Small intestine (tissue), 7 donors: ENCODE results near the gene YIF1A. TPM values are rescaled to one million over a fixed set of nuclear protein-coding genes. Genes with fewer than 3 reads are reported as not detected.
"Not testable (repeated sequence)": the region's sequence is repeated elsewhere in the genome, so short reads cannot be mapped to it uniquely, and the experiment has no call there.

Experiments
- DNase-seq, 2 donors: peaks; one replicate each; pipeline versions ENCODE4 v3.0.0 to v3.0.0-alpha.2; 2013
- FAIRE-seq: peaks from 2 replicates; lab custom pipeline; 2012; peaks lifted over from hg19 to GRCh38; lab: Jason Lieb, UNC
- H3K27ac ChIP-seq, 3 donors: one replicate each; pipeline ENCODE4 v1.5.1; 2013; ENCODE audit warnings: low read length in 2 of 3, mild to moderate bottlenecking in 2 of 3, control low read depth in 1 of 3, inconsistent platforms in 1 of 3, low read depth in 1 of 3, moderate library complexity in 1 of 3
- H3K27me3 ChIP-seq, 3 donors: one replicate each; pipeline ENCODE4 v1.6.1; 2013; ENCODE audit warnings: low read length in 3 of 3, inconsistent platforms in 1 of 3; ENCODE audit not compliant: control insufficient read depth in 3 of 3, insufficient read depth in 3 of 3
- H3K36me3 ChIP-seq, 3 donors: one replicate each; pipeline ENCODE4 v1.6.1; 2013; ENCODE audit warnings: low read length in 3 of 3, inconsistent platforms in 1 of 3, low read depth in 1 of 3, mild to moderate bottlenecking in 1 of 3, moderate library complexity in 1 of 3; ENCODE audit not compliant: control insufficient read depth in 3 of 3, insufficient read depth in 2 of 3
- H3K4me1 ChIP-seq, 3 donors: one replicate each; pipeline ENCODE4 v1.6.1; 2013; ENCODE audit warnings: low read length in 2 of 3, inconsistent platforms in 1 of 3, low read depth in 1 of 3, mild to moderate bottlenecking in 1 of 3, moderate library complexity in 1 of 3; ENCODE audit not compliant: control insufficient read depth in 3 of 3, insufficient read depth in 2 of 3
- H3K4me3 ChIP-seq, 3 donors: one replicate each; pipeline ENCODE4 v1.5.1; 2013; ENCODE audit warnings: low read length in 3 of 3, control low read depth in 1 of 3, inconsistent platforms in 1 of 3, low read depth in 1 of 3, mild to moderate bottlenecking in 1 of 3, moderate library complexity in 1 of 3
- H3K9me3 ChIP-seq, 2 donors: one replicate each; pipeline ENCODE4 v1.6.1; 2013; ENCODE audit warnings: low read depth in 1 of 2, low read length in 1 of 2; ENCODE audit not compliant: control insufficient read depth in 2 of 2, insufficient read depth in 1 of 2
- WGBS, 3 donors: extraction: QIAGEN DNeasy Blood & Tissue Kit; methylation state at CpG; one replicate each; pipeline ENCODE4 v1.1.7; 2013; 5-methylcytosine and 5-hydroxymethylcytosine counted together
- polyA plus RNA-seq, 4 donors: library from polyadenylated mRNA; stranded (reverse) in 3 of 4; unstranded in 1 of 4; fragments of 200-250 nt in 3 of 4; fragments of 120-200 nt in 1 of 4; gene quantifications; one replicate each; pipeline versions ENCODE4 v1.2.1 to v1.2.3, GENCODE V29; 2013
- donor health status: healthy with polysubstance abuse.
- donor health status: control.
- donor health status: control.
- donor health status: Bipolar disorder and iron deficiency.
- donor health status: healthy.

The YIF1A gene
- polyA plus RNA-seq, 4 donors: 102 to 144 (median 135) TPM

- H3K27me3 ChIP-seq, H3K9me3 ChIP-seq, H3K27ac ChIP-seq, H3K36me3 ChIP-seq, FAIRE-seq, H3K4me3 ChIP-seq, DNase-seq: not testable (repeated sequence)
- WGBS, 3 donors: 87 to 89% (median 88%) methylated on average over 18 of the region's 18 CpGs
- H3K4me1 ChIP-seq: peaks cover 0 to 22% (median 2%) of the 10 kb centered on the region in 3 donors
These were observed 22.0 kb upstream of the YIF1A start for GRCh38 chr11:66310803-66311440.

DNA sequence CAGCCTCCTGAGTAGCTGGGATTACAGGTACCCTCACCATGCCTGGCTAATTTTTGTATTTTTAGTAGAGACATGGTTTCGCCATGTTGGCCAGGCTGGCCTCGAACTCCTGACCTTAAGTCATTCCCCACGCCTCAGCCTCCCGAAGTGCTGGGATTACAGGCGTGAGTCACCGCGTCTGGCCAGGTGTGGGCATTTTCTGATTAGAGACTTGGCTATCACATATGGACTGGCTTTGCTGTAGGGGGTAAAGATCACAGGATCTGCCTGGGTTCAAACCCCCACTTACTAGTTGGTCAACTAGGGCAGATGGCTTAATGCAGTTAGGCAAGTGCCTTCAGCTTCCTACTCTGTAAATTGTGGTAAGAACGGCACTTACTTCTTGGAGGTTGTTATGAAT lies 21.4 kb upstream of the YIF1A start:
- H3K36me3 ChIP-seq: peaks cover 0 to 1% (median 0%) of the 10 kb centered on the region in 3 donors
- no peak overlapping the region for H3K4me3 ChIP-seq
- no peak for DNase-seq
- H3K27me3 ChIP-seq: peaks cover 0 to under 1% (median 0%) of the 10 kb centered on the region in 3 donors
- H3K27ac ChIP-seq: no peak overlapping the region
- H3K9me3 ChIP-seq: no peaks in the 10 kb centered on the region
- H3K4me1 ChIP-seq: peaks cover 0 to 22% (median 2%) of the 10 kb centered on the region in 3 donors
- no peak for FAIRE-seq
- WGBS, 3 donors: 35 to 77% (median 52%) methylated on average over 8 of the region's 8 CpGs

DNA sequence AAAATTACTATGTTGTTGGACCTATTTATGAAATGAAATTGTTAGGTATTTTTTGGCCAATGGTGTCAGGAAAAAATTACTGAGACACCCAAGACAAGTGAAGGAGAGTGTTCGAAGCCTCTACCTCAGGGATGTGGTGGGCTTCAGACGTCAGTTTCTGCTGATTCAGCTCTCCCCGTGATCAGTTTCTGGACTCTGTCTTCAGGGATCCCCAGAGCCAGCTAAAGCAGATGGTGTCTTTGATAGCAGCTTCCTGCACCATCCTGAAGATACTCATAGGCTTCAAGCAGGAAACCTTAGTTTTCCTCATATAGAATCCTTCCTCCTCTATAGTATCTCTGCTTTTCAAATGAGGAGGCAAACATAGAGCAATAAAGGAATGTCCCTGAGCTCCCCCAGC lies 20.5 kb upstream of the YIF1A start:
- Histone ChIP-seq H3K4me3 (no peak overlapping the region), H3K9me3 (no peaks in the 10 kb centered on the region), H3K4me1 (peaks cover 0 to 22% (median 2%) of the 10 kb centered on the region in 3 donors), H3K27ac (no peak overlapping the region), H3K27me3 (peaks cover 0 to 3% (median 0%) of the 10 kb centered on the region in 3 donors), H3K36me3 (no peaks in the 10 kb centered on the region)
- 60 to 71% (median 61%) methylated on average over 3 of the region's 3 CpGs for WGBS, 3 donors
- DNase-seq: no peak
- no peak for FAIRE-seq

DNA sequence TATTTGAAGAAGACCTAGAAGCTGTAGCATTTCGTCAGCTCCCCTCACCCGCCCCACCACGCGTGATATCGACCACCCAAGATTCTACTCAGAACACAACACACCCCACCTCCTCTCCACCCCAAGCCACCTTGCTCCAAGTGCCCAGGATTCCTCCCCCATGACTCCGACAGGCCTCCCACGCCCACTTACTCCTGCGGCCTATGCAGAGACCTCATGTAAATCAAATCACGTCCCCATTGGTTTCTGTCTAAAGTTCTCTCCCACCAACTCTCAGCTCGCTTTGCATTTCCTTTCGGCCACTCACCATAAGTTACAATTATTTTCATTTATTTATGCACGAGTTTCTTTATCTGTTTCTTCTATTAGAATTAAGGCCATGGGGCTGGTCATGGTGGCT lies 13.7 kb upstream of the YIF1A start:
- H3K4me3 ChIP-seq: no peak overlapping the region
- H3K4me1 ChIP-seq: no peaks in the 10 kb centered on the region
- no peak overlapping the region for H3K27ac ChIP-seq
- FAIRE-seq (no peak), DNase-seq (no peak)
- WGBS, 3 donors: 87 to 91% (median 90%) methylated on average over 12 of the region's 12 CpGs
- no peaks in the 10 kb centered on the region for H3K9me3 ChIP-seq
- H3K36me3 ChIP-seq: no peaks in the 10 kb centered on the region
- H3K27me3 ChIP-seq: peaks cover 0 to 8% (median 0%) of the 10 kb centered on the region in 3 donors

DNA sequence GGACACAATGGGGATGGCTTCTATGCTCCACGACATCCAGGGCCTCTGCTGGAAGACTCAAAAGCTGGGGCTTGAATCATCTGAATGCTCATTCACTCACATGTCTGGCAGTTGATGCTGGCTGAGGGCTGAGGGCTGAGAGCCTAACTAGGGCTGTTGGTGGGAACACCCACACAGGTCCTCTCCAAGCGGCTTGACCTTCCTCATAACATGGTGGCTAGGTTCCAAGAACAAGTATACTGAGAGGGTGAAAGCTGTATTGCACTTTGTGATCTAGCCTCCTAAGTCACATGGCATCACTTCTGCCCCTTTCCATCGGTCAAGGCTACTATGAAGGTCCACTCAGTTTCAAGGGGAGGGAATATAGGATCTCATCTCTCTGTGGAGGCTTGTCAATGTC lies 10.2 kb upstream of the YIF1A start:
- Histone ChIP-seq H3K4me1 (no peaks in the 10 kb centered on the region), H3K27me3 (peaks cover 0 to 19% (median 0%) of the 10 kb centered on the region in 3 donors), H3K27ac (no peak overlapping the region), H3K36me3 (no peaks in the 10 kb centered on the region), H3K9me3 (no peaks in the 10 kb centered on the region), H3K4me3 (no peak overlapping the region)
- no peak for FAIRE-seq
- no peak for DNase-seq
- WGBS, 3 donors: 73 to 75% (median 73%) methylated on average over 3 of the region's 3 CpGs

- WGBS, 3 donors: 56 to 68% (median 66%) methylated on average over 8 of the region's 8 CpGs
- FAIRE-seq: no peak
- Histone ChIP-seq H3K4me3 (no peak overlapping the region), H3K36me3 (no peaks in the 10 kb centered on the region), H3K9me3 (no peaks in the 10 kb centered on the region), H3K27me3 (peaks cover 0 to 30% (median 4%) of the 10 kb centered on the region in 3 donors), H3K27ac (no peak overlapping the region), H3K4me1 (no peaks in the 10 kb centered on the region)
- no peak for DNase-seq
These were observed 8.7 kb upstream of the YIF1A start for GRCh38 chr11:66297610-66298009.

GRCh38 chr11:66294626-66295620 lies 6.0 kb upstream of the YIF1A start:
- Histone ChIP-seq H3K4me1 (peaks cover 3 to 10% (median 7%) of the 10 kb centered on the region in 3 donors), H3K4me3 (no peak overlapping the region), H3K36me3 (no peaks in the 10 kb centered on the region), H3K27ac (no peak overlapping the region), H3K27me3 (peaks cover 0 to 48% (median 5%) of the 10 kb centered on the region in 3 donors), H3K9me3 (no peaks in the 10 kb centered on the region)
- 85 to 88% (median 87%) methylated on average over 99 to 123 of the region's 123 CpGs for WGBS, 3 donors
- no peak for FAIRE-seq
- no peak for DNase-seq
